DMS153 treated with DMSO at 0.1 percent for 48 hours (cell line): ENCODE results near the gene ZNF26.

Experiments used
- DNase-seq: peaks from one replicate; lab custom pipeline; 2025; ENCODE audit not compliant: unreplicated experiment; lab: John Stamatoyannopoulos, UW

ZNF26 gene

DNA sequence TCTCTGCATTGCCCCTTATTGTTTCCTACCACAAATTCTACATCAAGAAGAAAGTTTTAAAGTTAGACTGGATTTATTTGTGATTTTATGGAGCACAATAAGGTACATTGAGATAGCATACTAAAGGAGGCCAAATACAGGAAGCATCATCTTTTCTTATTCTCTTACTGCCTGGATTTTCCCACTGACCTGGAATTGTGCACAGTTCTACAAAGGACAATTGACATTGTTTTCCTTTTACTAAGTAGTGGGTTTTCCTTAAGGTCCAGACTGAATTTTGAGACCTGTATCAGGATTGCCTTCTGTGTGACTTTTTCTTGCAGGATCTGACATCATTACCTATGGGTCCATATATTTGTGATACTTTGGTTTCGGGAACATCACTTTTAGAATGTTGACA, 75.8 kb downstream of the ZNF26 start:
- DNase-seq, result no peak

- DNase-seq, result no peak
These were observed 77.4 kb downstream of the ZNF26 start for GRCh38 chr12:133063556-133063955.

GRCh38 chr12:133073836-133074235, 87.7 kb downstream of the ZNF26 start:
- no peak for DNase-seq
